Activated CD4-positive, alpha-beta T cell treated with anti-CD3 and anti-CD28 coated beads, Interleukin-2, amount 50 U/mL, for 48 hours (primary cell): ENCODE data around the gene MYRFL.
"Not testable (repeated sequence)": the region's sequence is repeated elsewhere in the genome, so short reads cannot be mapped to it uniquely, and the experiment has no call there.

Source experiments
- DNase-seq, 2 experiments: peaks; one replicate each; pipeline ENCODE4 v3.0.0-alpha.2; 2020

The MYRFL gene

GRCh38 chr12:69824966-69825560 lies at the start of gene MYRFL:
Gene MYRFL (plus strand): TSS chr12:69825227. CDS start chr12:69825518, 291 bp downstream.
- no peak for DNase-seq

GRCh38 chr12:69779928-69780327 lies 45.1 kb upstream of the MYRFL start:
- peak in 1 of 2 experiments; percentile 6 for DNase-seq

GRCh38 chr12:69783365-69783764 lies 41.7 kb upstream of the MYRFL start:
- no peak for DNase-seq

GRCh38 chr12:69789351-69789750 lies 35.7 kb upstream of the MYRFL start:
- no peak for DNase-seq

- DNase-seq = no peak
Observed at GRCh38 chr12:69792533-69792932, 32.5 kb upstream of the MYRFL start.

- not testable (repeated sequence) for DNase-seq
Observed at GRCh38 chr12:69807101-69807897, 17.7 kb upstream of the MYRFL start.

- no peak for DNase-seq
Observed at GRCh38 chr12:69810870-69811498, 14.0 kb upstream of the MYRFL start.

GRCh38 chr12:69816082-69816481 lies 8.9 kb upstream of the MYRFL start:
- no peak for DNase-seq

- no peak for DNase-seq
Observed at GRCh38 chr12:69821032-69821455, 4.0 kb upstream of the MYRFL start.

GRCh38 chr12:69821456-69822159 lies 3.4 kb upstream of the MYRFL start:
- DNase-seq = no peak

- no peak for DNase-seq
Observed at GRCh38 chr12:69822201-69822860, 2.7 kb upstream of the MYRFL start.

- no peak for DNase-seq
Observed at GRCh38 chr12:69824028-69824427, 999 bp upstream of the MYRFL start.

- DNase-seq = no peak
Observed at GRCh38 chr12:69828897-69829296, 3.9 kb downstream of the MYRFL start.

- DNase-seq = no peak
Observed at GRCh38 chr12:69833696-69834095, 8.7 kb downstream of the MYRFL start.

- DNase-seq = no peak
Observed at GRCh38 chr12:69834147-69834546, 9.1 kb downstream of the MYRFL start.

- DNase-seq = no peak
Observed at GRCh38 chr12:69834576-69834975, 9.5 kb downstream of the MYRFL start.

GRCh38 chr12:69835081-69835480 lies 10.1 kb downstream of the MYRFL start:
- no peak for DNase-seq

GRCh38 chr12:69836015-69836414 lies 11.0 kb downstream of the MYRFL start:
- no peak for DNase-seq

- DNase-seq = no peak
Observed at GRCh38 chr12:69837191-69837590, 12.2 kb downstream of the MYRFL start.

- DNase-seq = no peak
Observed at GRCh38 chr12:69837657-69838415, 12.8 kb downstream of the MYRFL start.

- no peak for DNase-seq
Observed at GRCh38 chr12:69840727-69841126, 15.7 kb downstream of the MYRFL start.

- no peak for DNase-seq
Observed at GRCh38 chr12:69843608-69844007, 18.6 kb downstream of the MYRFL start.
